Measurements from ENCODE around the gene P2RY14. TPM values are rescaled to one million over a fixed set of nuclear protein-coding genes. Genes with fewer than 3 reads are reported as not detected.
A peak's percentile ranks its signal among the peaks of the same experiment; 100 is the strongest.

Gene P2RY14
- total RNA-seq, 1 experiment from 2014 or later, result not detected

GRCh38 chr3:151316267-151316991, 38.1 kb upstream of the P2RY14 start, which contains the start of gene GPR87:
Gene GPR87 (minus strand): TSS chr3:151316820. CDS start chr3:151300100, 16,720 bp downstream.
- ChIA-PET CTCF (interaction anchor here (1.5 kb wide), 1 partner anchor 11 kb away, joined by 7 read pairs; no protein-coding TSS in a partner anchor), POLR2A (interaction anchor here (0.7 kb wide), 1 partner anchor 71 kb away, joined by 3 read pairs; no protein-coding TSS in a partner anchor)
- TF ChIP-seq TP53 (CRISPR knock-in tag; IDR thresholded peaks at IDR 0.05) (no peak), ZNF532 (CRISPR knock-in tag; IDR thresholded peaks at IDR 0.05; ENCODE audit: borderline replicate concordance) (no peak), PRRX2 (CRISPR knock-in tag; IDR thresholded peaks at IDR 0.05) (no peak), ZNF281 (CRISPR knock-in tag; IDR thresholded peaks at IDR 0.05) (no peak), ZNF263 (CRISPR knock-in tag; IDR thresholded peaks at IDR 0.05; ENCODE audit: low read depth) (no peak), ETV6 (CRISPR knock-in tag; IDR thresholded peaks at IDR 0.05) (no peak), USF2 (CRISPR knock-in tag; IDR thresholded peaks at IDR 0.05) (no peak), ZNF512 (CRISPR knock-in tag; IDR thresholded peaks at IDR 0.05; ENCODE audit: borderline replicate concordance) (no peak), NFYB (CRISPR knock-in tag; conservative IDR thresholded peaks at IDR 0.05; ENCODE audit: low read depth) (no peak), HMGXB4 (CRISPR knock-in tag; IDR thresholded peaks at IDR 0.05) (no peak), HMGA2 (CRISPR knock-in tag; IDR thresholded peaks at IDR 0.05) (no peak), ZNF416 (CRISPR knock-in tag; IDR thresholded peaks at IDR 0.05) (no peak), CBFB (CRISPR knock-in tag; IDR thresholded peaks at IDR 0.05; ENCODE audit: low read depth) (no peak), SMAD4 (CRISPR knock-in tag; IDR thresholded peaks at IDR 0.05) (no peak), SP1 (CRISPR knock-in tag; conservative IDR thresholded peaks at IDR 0.05) (no peak)
- Mint-ChIP-seq H3K4me1 (peaks cover 51% of the 10 kb centered on the region), H3K4me3 (no peak within 1 kb of the TSS), H3K27me3 (ENCODE audit: low read depth) (no peaks in the 10 kb centered on the region), H3K36me3 (no peaks in the 10 kb centered on the region), H3K27ac (peak within 1 kb of the TSS; percentile 89), H3K9me3 (no peaks in the 10 kb centered on the region)
- DNase-seq (ENCODE audit: low spot score), result no peak
- ATAC-seq, result peak; percentile 55
